HG03439 (cell line): Measurements from ENCODE around the gene ATAD5.
"Not testable (repeated sequence)": the region's sequence is repeated elsewhere in the genome, so short reads cannot be mapped to it uniquely, and the experiment has no call there.

Experiments
- ATAC-seq: cut with Tn5 transposase; IDR thresholded peaks from one replicate; pipeline ENCODE4 v1.9.1; 2021; ENCODE audit warnings: mild to moderate bottlenecking, moderate library complexity; ENCODE audit not compliant: unreplicated experiment

ATAD5 gene

GRCh38 chr17:30831663-30832437 lies at the start of gene ATAD5:
Gene ATAD5, plus strand, starts transcription at chr17:30831966. Its CDS starts 382 bp downstream, at chr17:30832348.
- ATAC-seq, result peak; percentile 80

- no peak for ATAC-seq
Observed at GRCh38 chr17:30782206-30782605, 49.6 kb upstream of the ATAD5 start.

- no peak for ATAC-seq
Observed at GRCh38 chr17:30788918-30789317, 42.8 kb upstream of the ATAD5 start.

- no peak for ATAC-seq
Observed at GRCh38 chr17:30790279-30790678, 41.5 kb upstream of the ATAD5 start.

DNA sequence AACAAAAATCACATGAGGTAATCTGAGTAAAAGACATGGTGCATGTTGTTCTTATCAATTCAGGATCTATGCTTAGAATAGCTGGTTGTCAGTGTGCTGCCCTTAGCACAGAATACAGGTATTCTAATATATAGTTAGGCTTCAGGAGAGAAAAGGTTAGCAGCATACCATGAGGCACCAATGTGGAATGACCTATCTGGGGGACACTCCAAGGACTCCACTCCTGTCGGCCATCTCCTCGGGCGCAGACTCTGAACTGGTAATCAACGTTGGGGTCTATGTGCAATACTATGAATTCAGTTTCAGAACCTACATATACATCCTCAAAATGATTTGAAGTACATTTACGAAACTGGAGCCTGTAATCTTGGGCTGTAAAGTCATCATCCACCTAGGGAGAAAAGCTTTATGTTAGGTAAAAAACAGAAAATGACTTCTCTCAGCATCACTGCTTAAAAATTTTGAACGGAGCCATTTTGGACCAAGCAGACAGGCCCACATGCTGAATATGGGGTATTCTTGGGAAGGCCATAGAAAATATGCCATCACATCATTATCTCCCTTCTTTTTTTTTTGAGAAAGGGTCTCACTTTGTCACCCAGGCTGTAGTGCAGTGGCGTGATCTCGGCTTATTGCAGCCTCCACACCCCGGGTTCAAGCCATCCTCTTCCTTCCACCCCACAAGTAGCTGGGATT lies 38.3 kb upstream of the ATAD5 start:
- ATAC-seq, result no peak

- ATAC-seq, result no peak
Observed at GRCh38 chr17:30794372-30794771, 37.4 kb upstream of the ATAD5 start.

DNA sequence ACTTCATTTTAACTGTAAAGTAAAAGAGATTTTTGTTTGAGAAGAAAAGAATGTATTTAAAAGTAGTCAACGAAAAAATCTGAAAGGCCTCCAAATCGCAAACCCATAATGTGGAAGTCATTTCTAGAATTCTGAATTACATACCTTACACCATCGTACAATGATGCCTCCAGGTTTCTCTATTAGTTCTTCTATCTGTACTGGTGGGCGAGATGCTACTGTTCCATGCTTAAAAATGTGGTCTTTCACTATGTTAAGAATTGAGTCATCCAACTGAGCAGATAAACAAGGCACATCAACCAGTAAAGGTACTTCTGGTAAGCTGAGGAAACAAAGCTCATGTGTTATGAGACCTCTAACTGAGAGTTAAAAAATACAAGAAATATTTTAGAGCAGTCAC lies 35.8 kb upstream of the ATAD5 start:
- no peak for ATAC-seq

GRCh38 chr17:30801671-30802070 lies 30.1 kb upstream of the ATAD5 start:
- ATAC-seq, result no peak

GRCh38 chr17:30805944-30806456 lies 25.8 kb upstream of the ATAD5 start:
- ATAC-seq, result no peak

DNA sequence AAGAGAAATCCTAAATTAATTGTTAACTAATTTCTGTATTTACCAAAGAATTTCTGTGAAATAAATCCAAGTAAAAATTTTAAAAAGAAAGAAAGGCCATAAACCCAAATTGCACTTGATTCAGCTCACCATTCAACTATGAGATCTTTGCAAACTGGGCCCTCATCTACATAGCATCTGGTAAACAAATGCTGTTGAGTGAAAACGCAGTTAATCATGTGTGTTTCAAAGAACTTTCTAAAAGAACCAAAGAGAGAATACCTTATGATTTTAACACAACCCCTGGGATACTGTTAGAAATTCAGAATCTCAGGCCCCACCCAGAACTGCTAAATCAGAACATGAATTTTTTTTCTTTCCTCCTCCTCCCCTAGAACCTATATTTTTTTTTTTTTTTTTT lies 23.9 kb upstream of the ATAD5 start:
- no peak for ATAC-seq

GRCh38 chr17:30808785-30809286 lies 22.9 kb upstream of the ATAD5 start:
- peak; percentile 55 for ATAC-seq

DNA sequence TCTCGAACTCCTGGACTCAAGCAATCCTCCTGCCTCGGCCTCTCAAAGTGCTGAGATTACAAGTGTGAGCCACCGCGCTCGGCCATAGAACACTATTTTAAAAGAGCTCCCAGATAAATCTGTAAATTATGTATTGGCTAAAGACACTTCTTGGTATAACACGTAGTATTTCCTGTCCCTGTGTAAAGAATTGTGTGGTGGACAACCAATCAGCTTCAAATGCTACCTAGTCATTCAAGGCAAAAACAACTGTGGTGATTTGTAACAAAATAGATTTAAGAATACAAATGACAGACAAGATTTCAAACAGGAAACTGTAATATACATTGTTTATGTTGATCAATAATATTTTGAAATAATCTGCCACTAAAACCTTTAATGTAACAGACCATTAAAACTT lies 21.9 kb upstream of the ATAD5 start:
- no peak for ATAC-seq

- no peak for ATAC-seq
Observed at GRCh38 chr17:30812218-30813177, 19.3 kb upstream of the ATAD5 start.

DNA sequence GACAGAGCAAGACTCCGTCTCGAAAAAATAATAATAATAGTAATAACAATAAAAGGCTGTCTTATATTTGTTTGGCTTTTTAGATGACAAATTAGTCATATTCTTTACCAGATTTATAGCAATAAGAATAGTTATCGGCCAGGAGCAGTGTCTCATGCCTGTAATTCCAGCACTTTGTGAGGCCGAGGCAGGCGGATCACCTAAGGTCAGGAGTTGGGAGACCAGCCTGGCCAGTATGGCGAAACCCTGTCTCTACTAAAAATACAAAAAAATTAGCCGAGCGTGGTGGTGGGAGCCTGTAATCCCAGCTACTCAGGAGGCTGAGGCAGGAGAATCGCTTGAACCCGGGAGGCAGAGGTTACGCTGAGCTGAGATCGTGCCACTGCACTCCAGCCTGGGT lies 17.5 kb upstream of the ATAD5 start:
- not testable (repeated sequence) for ATAC-seq

GRCh38 chr17:30814860-30815259 lies 16.9 kb upstream of the ATAD5 start:
- not testable (repeated sequence) for ATAC-seq

DNA sequence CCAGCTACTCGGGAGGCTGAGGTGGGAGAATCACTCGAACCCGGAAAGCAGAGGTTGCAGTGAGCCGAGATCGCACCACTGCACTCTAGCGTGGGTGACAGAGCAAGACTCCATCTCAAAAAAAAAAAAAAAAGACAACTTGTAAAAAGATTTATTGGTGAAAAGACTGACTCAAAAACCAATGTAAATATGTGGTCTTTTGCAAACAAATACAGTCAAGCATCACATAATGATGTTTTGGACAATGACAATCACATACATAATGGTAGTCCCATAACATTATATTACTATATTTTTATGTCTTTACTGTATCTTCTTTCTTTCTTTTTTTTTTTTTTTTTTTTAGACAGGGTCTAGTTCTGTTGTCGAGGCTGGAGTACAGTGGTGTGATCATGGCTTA lies 15.6 kb upstream of the ATAD5 start:
- no peak for ATAC-seq

DNA sequence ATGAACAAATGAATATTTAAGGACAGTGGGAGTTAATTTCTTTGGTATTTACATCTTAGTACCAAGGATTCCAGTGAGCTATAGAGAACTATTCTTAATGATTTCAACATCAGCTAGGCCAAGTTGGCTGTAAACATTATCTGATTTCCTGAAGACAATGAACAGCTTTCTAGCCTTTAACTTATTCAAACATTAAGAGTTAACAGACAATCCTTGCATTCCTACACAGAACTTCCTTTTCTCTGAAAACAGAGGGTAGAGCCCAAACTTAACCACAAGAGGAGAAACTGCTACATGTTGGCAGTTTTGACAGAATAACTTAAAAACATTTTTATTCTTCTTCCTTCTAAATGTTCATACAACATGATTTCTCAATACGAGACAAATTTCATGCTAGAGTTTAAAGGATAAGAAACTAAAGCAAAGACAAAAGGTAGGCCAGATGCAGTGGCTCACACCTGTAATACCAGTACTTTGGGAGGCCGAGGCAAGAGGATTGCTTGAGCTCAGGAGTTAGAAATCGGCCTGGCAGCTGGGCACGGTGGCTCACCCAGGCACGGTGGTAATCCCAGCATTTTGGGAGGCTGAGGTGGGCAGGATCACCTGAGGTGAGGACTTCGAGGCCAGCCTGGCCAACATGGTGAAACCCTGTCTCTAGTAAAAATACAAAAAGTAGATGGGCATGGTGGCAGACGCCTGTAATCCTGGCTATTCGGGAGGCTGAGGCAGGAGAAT lies 11.6 kb upstream of the ATAD5 start:
- no peak for ATAC-seq

DNA sequence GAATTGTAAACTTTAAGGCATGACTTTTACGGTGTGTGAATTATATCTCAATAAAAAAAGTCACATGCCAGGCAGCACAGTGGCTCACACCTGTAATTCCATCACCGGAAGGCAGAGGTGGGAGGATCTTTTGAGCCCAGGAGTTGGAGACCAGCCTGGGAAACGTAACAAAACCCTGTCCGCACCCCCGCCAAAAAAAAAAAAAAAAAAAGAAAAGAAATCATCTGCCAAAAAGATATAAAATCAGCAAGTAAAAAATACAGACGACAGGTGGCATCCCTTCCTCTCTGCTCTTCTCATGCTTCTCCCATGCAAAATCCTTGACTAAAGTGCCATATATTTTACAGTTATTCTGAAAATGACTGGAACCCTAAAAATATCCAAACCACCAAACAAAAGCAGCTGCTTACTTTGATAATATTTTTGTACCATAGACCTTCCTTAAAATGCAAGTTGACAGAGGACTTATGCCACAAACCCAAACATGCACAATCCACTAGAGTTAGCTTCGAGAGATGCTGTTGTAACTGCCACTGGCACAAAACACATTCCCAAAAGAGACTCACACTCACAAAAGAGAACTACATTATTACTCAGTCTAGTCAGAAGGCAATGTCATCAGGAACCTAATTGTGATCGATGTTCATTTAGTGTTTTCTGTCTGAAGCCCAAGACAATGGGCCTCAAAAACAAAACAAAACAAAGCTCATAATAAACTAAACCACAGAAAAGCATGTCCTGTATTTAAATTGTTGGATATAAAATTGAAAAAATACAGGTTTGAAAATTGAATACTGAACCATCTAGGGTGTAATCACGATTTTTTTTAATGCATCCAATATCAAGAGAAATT lies 9.7 kb upstream of the ATAD5 start:
- ATAC-seq, result no peak

- ATAC-seq, result not testable (repeated sequence)
Observed at GRCh38 chr17:30822919-30823318, 8.8 kb upstream of the ATAD5 start.
